Neural cell (in vitro differentiated cells): Measurements from ENCODE around the gene IKZF2. TPM values are rescaled to one million over a fixed set of nuclear protein-coding genes. Genes with fewer than 3 reads are reported as not detected.

ENCODE experiments used
- H2AFZ ChIP-seq: fragments of 200-600, 300-800 bp; sonication (generic), shearing (Covaris generic); 2 replicates; pipeline ENCODE4 v1.6.0; 2014; ENCODE audit warnings: low read depth, mild to moderate bottlenecking, antibody characterized with exemption, low read length, moderate library complexity
- H3F3A ChIP-seq: fragments of 200-600 bp; shearing (Covaris generic); 2 replicates; pipeline ENCODE4 v1.6.1; 2016; ENCODE audit warnings: mild to moderate bottlenecking, moderate library complexity, mixed read lengths, antibody characterized with exemption, low read length; ENCODE audit not compliant: insufficient read depth, poor library complexity, severe bottlenecking
- H3K27ac ChIP-seq: fragments of 200-600, 300-800 bp; sonication (generic), shearing (Covaris generic); 2 replicates; pipeline ENCODE4 v1.5.1; 2014; ENCODE audit warnings: mild to moderate bottlenecking, low read length, moderate library complexity
- H3K27me3 ChIP-seq: fragments of 300-800, 200-600 bp; sonication (generic), shearing (Covaris generic); 2 replicates; pipeline ENCODE4 v1.6.0; 2014; ENCODE audit warnings: mild to moderate bottlenecking, low read depth, low read length, moderate library complexity; ENCODE audit not compliant: insufficient read depth
- H3K36me3 ChIP-seq: fragments of 300-800, 200-600 bp; sonication (generic), shearing (Covaris generic); 2 replicates; pipeline ENCODE4 v1.5.1; 2014; ENCODE audit warnings: mild to moderate bottlenecking, antibody characterized with exemption, low read length, moderate library complexity; ENCODE audit not compliant: insufficient read depth
- H3K4me2 ChIP-seq: fragments of 300-800, 200-600 bp; sonication (generic), shearing (Covaris generic); 2 replicates; pipeline ENCODE4 v1.6.0; 2014; ENCODE audit warnings: mild to moderate bottlenecking, low read length
- H3K4me3 ChIP-seq: fragments of 300-800, 200-600 bp; sonication (generic), shearing (Covaris generic); 2 replicates; pipeline ENCODE4 v1.5.1; 2014; ENCODE audit warnings: mild to moderate bottlenecking, low read length, moderate library complexity
- H3K79me2 ChIP-seq: fragments of 200-600 bp; shearing (Covaris generic); replicated peaks from 2 replicates; pipeline ENCODE4 v1.6.0; 2014; ENCODE audit warnings: mild to moderate bottlenecking, low read length, moderate library complexity; ENCODE audit not compliant: insufficient read depth
- H3K9ac ChIP-seq: fragments of 300-800, 200-600 bp; sonication (generic), shearing (Covaris generic); 2 replicates; pipeline ENCODE4 v1.6.1; 2016; ENCODE audit warnings: mild to moderate bottlenecking, low read length, mixed read lengths
- H3K9me2 ChIP-seq: fragments of 200-600 bp; shearing (Covaris generic); 2 replicates; pipeline ENCODE4 v1.6.1; 2016; ENCODE audit warnings: mild to moderate bottlenecking, low read length, mixed read lengths; ENCODE audit not compliant: insufficient read depth
- H3K9me3 ChIP-seq: fragments of 200-600, 300-800 bp; sonication (generic), shearing (Covaris generic); 2 replicates; pipeline ENCODE4 v1.6.1; 2016; ENCODE audit warnings: mild to moderate bottlenecking, mixed run types, low read length, moderate library complexity, mixed read lengths
- H4K20me1 ChIP-seq: fragments of 200-600 bp; shearing (Covaris generic); 2 replicates; pipeline ENCODE4 v1.6.1; 2016; ENCODE audit warnings: mild to moderate bottlenecking, mixed run types; ENCODE audit not compliant: insufficient read depth
- CTCF ChIP-seq: fragments of 450-650 bp; IDR thresholded peaks from 2 replicates; pipeline ENCODE4 v1.5.1; 2014; ENCODE audit warnings: antibody characterized with exemption, mild to moderate bottlenecking, moderate library complexity; ENCODE audit not compliant: poor library complexity, severe bottlenecking
- EP300 ChIP-seq: fragments of 450-650 bp; conservative IDR thresholded peaks from 2 replicates; pipeline ENCODE4 v1.6.1; 2014; ENCODE audit warnings: antibody characterized with exemption, mild to moderate bottlenecking, moderate library complexity; ENCODE audit not compliant: poor library complexity, severe bottlenecking
- EZH2 ChIP-seq: fragments of 200-600, 300-800 bp; shearing (Covaris generic), sonication (generic); IDR thresholded peaks from 2 replicates; pipeline ENCODE4 v1.6.1; 2014; ENCODE audit warnings: antibody characterized with exemption, low read length, borderline replicate concordance, mild to moderate bottlenecking; ENCODE audit not compliant: insufficient read depth, poor library complexity, severe bottlenecking
- MXI1 ChIP-seq: fragments of 450-650 bp; conservative IDR thresholded peaks from 2 replicates; pipeline ENCODE4 v1.6.1; 2014; ENCODE audit warnings: antibody characterized with exemption, mild to moderate bottlenecking; ENCODE audit not compliant: poor library complexity, severe bottlenecking
- POLR2AphosphoS5 ChIP-seq: IDR thresholded peaks from 2 replicates; pipeline ENCODE4 v1.6.1; 2012
- RAD21 ChIP-seq: fragments of 450-650 bp; conservative IDR thresholded peaks from 2 replicates; pipeline ENCODE4 v1.6.1; 2014; ENCODE audit warnings: antibody characterized with exemption, mild to moderate bottlenecking, moderate library complexity
- REST ChIP-seq: IDR thresholded peaks from 2 replicates; pipeline ENCODE4 v1.6.1; 2012; ENCODE audit warnings: borderline replicate concordance
- SMC3 ChIP-seq: fragments of 450-650 bp; conservative IDR thresholded peaks from 2 replicates; pipeline ENCODE4 v1.6.1; 2014; ENCODE audit warnings: antibody characterized with exemption, mild to moderate bottlenecking, moderate library complexity; ENCODE audit not compliant: poor library complexity
- TAF1 ChIP-seq: IDR thresholded peaks from 2 replicates; pipeline ENCODE4 v1.6.1; 2012; ENCODE audit warnings: low read depth
- polyA plus RNA-seq: library from polyadenylated mRNA; depleted of rRNA; stranded (reverse); fragments of >200 nt; gene quantifications from 2 replicates; pipeline ENCODE4 v1.2.3, GENCODE V29; 2014

IKZF2 gene
- polyA plus RNA-seq, 1 donor from 2014 or later = 5.6 TPM

GRCh38 chr2:213101109-213101508 lies 50.3 kb downstream of the IKZF2 start:
- H3K9me3 ChIP-seq = no peaks in the 10 kb centered on the region
- no peak overlapping the region for H3K9ac ChIP-seq
- H3K4me2 ChIP-seq = no peak overlapping the region
- no peaks in the 10 kb centered on the region for H3K79me2 ChIP-seq
- H3F3A ChIP-seq = no peaks in the 10 kb centered on the region
- H2AFZ ChIP-seq = no peak overlapping the region
- H3K9me2 ChIP-seq = no peaks in the 10 kb centered on the region
- no peaks in the 10 kb centered on the region for H3K27me3 ChIP-seq
- H4K20me1 ChIP-seq = no peaks in the 10 kb centered on the region
- H3K27ac ChIP-seq = no peak overlapping the region
- H3K36me3 ChIP-seq = no peaks in the 10 kb centered on the region
- no peak overlapping the region for H3K4me3 ChIP-seq
- no peak for TF ChIP-seq POLR2AphosphoS5
- no peak for TF ChIP-seq TAF1
- no peak for TF ChIP-seq SMC3
- TF ChIP-seq CTCF = no peak
- TF ChIP-seq RAD21 = no peak
- TF ChIP-seq EZH2 = no peak
- TF ChIP-seq REST = no peak
- TF ChIP-seq EP300 = no peak
- TF ChIP-seq MXI1 = no peak

- H3F3A ChIP-seq = no peaks in the 10 kb centered on the region
- no peaks in the 10 kb centered on the region for H3K9me3 ChIP-seq
- H3K4me2 ChIP-seq = no peak overlapping the region
- H3K9ac ChIP-seq = no peak overlapping the region
- no peak overlapping the region for H3K27ac ChIP-seq
- H3K79me2 ChIP-seq = no peaks in the 10 kb centered on the region
- H3K9me2 ChIP-seq = no peaks in the 10 kb centered on the region
- TF ChIP-seq REST (no peak), EP300 (no peak), CTCF (no peak), MXI1 (no peak), RAD21 (no peak), TAF1 (no peak), EZH2 (no peak), POLR2AphosphoS5 (no peak), SMC3 (no peak)
- no peaks in the 10 kb centered on the region for H3K36me3 ChIP-seq
- no peak overlapping the region for H2AFZ ChIP-seq
- no peak overlapping the region for H3K4me3 ChIP-seq
- H3K27me3 ChIP-seq = no peaks in the 10 kb centered on the region
- H4K20me1 ChIP-seq = no peaks in the 10 kb centered on the region
Measured at GRCh38 chr2:213098612-213099011, 52.8 kb downstream of the IKZF2 start.
